Inflammatory macrophage treated with lipopolysaccharide for 4 hours (primary cell): Measurements from ENCODE around the gene EXOC8.
"Not testable (repeated sequence)": the region's sequence is repeated elsewhere in the genome, so short reads cannot be mapped to it uniquely, and the experiment has no call there.

Source experiments
- DNase-seq: peaks from one replicate; pipeline ENCODE4 v3.0.0-alpha.2; 2020

Gene EXOC8

DNA sequence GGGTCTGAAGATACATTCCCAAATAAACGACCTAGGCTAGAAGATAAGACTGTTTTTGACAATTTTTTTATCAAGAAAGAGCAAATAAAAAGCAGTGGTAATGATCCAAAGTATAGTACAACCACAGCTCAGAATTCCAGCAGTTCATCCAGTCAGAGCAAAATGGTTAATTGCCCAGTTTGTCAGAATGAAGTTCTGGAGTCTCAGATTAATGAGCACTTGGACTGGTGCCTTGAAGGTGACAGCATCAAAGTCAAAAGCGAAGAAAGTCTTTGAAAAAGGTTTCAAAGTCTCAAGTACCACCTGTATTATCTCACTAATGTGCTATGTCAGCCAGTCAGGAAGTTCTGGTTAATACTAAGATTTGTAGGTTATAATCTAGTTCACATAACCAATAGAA, 15.4 kb upstream of the EXOC8 start:
- DNase-seq = no peak

DNA sequence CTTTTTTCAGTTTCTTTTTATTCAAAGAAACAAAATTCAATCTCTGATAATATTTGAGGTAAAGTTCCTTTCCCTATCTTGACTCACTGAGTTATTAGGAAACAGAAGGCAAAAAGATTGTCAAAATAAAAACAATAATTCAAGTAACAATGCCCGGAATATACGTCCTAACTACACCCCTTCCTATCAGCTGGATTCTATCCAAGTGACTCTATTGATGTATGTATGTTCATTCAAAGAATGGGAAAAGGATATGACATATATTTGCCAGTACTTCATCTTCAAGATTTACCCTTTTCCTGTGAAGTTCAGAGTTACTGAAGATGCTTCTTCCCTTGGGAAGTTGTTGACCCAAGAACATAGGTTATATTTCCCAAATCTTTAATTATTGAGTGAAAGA, 14.2 kb upstream of the EXOC8 start:
- no peak for DNase-seq

DNA sequence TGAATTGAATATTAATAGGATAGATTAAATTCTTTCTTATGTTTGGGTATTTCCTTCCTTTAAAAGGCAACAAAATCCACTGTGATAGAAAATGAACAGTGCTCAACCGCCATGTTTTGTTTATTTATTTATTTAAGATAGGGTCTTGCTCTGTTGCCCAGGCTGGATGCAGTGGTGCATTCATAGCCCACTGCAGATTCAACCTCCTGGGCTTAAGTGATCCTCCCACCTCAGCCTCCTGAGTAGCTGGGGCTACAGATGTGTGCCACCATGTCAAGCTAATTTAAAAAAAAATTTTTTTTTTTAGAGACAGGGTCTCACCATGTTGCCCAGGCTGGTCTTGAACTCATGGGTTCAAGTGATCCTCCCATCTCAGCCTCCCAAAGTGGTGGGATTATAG, 11.2 kb upstream of the EXOC8 start:
- DNase-seq = not testable (repeated sequence)

DNA sequence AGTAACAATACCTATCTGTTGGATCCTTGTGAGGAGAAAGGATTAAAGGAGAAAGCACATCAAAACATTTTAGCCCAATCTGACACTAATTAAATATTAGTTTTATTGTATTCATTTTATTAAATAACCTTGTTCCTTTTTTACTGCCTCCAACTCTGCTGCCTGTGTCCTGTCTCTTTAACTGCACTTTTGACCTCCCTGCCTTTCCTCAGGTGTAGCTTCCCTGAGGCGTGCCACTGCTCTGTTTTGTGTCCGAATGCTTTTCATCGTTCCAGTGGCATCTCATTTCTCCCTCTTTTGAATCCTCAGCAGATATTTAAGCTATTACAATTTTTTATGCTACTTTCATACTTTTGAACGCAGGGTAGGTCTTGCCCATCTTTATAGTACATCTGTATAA, 10.8 kb upstream of the EXOC8 start:
- DNase-seq = no peak

DNA sequence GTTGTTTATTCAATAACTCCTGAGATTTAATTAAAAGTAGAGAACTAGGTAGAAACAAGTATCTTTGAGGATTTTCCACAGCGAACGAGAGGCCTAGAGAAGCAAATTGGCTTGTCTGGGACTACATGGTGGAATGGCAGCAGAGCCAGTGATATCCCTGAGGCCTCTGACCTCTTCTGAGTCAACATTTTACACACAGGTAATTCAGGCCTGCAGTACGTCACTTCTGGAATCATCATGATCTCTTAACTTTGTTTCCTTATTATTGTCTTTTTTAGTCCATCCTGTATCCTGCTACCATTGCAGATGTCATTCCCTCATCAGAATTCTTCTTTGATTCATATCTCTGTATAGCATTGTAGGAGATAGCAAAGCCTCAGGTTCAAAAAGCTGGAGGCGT, 10.3 kb upstream of the EXOC8 start:
- DNase-seq = no peak

DNA sequence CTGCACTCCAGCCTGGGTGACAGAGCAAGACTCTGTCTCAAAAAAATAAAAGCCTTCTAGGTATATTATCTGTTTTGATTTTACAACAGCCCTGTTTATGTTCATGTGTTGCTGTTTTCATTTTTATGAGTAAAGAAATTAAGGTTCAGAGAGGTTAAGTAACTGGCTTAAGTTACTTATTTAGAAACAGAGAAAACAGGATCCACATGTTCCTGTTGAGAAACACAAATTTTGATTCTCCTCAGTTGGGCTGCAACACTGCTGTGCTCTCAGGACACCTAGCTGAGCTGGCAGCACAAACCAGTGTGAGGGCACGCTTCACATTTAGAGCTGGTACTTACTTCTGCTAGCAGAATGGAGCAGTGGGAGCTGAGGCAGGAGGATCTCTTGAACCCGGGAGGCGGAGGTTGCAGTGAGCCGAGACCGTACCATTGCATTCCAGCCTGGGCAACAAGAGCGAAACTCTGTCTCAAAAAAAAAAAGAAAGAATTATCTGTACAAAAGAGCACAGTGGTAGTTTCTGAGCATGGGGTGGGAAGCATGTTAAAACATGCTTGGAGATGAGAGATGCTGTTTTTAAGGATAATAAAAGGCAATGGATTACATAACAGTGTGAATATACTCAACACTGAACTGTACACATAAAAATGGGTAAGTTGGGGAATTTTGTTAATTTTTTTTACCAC, 2.8 kb upstream of the EXOC8 start:
- DNase-seq = no peak

DNA sequence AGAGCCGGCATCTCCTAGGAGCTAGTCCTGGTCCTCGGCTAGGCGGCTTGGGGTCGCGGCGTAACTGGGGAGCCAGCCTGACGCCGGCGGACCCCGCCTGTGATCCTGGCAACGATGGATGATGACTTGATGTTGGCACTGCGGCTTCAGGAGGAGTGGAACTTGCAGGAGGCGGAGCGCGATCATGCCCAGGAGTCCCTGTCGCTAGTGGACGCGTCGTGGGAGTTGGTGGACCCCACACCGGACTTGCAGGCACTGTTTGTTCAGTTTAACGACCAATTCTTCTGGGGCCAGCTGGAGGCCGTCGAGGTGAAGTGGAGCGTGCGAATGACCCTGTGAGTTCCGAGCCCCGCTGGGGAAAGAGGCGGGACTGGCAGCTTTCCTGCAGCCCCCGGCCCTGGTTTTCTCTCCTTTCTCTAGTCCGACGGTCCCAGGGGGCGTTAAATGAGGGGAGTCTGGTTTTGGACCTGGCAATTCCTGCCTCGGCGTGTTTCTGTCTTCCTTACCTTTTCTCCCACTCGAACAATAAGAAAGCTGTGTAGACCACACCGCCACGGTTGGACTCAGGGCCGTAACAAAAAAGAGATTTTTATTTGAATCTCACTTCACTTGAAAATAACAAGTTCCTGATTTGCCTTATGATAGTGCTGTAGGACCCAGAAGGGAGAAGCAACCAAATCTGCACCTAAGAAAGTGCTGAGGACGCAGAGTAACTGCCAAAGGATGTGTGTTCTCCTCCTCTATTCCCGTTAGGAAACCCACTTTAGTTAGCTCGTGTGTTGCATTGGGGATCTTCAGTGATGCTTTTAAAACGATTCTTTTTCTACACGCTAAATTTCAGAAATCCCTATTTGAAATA, 847 bp upstream of the EXOC8 start, which contains the start of gene SPRTN:
SPRTN (plus strand) TSS at position 24 of the 859 bp plus-strand sequence; CDS start at position 115, 91 bp downstream.
- peak; percentile 10 for DNase-seq

DNA sequence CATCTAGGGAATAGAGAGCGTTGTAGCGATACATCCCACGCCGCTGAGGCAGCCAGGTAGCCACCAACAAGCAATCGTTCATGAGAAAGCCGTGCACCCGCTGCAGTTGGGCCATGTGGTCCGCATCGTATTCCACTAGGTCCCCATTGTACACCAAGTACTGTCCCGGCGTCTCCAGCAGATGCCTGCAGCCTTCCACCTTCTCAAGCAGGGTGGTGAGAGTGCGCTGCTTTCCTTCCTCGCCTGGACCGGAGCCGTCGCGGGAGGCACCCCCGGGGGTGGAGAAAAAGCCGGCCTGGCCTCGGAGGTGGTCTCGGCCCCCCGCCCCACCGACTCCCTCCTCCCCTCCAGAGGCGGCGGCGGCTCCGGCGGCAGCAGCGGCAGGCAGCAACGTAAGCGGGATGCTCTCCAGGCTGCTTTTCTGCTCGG, 595 bp downstream of the EXOC8 start:
- DNase-seq = no peak

DNA sequence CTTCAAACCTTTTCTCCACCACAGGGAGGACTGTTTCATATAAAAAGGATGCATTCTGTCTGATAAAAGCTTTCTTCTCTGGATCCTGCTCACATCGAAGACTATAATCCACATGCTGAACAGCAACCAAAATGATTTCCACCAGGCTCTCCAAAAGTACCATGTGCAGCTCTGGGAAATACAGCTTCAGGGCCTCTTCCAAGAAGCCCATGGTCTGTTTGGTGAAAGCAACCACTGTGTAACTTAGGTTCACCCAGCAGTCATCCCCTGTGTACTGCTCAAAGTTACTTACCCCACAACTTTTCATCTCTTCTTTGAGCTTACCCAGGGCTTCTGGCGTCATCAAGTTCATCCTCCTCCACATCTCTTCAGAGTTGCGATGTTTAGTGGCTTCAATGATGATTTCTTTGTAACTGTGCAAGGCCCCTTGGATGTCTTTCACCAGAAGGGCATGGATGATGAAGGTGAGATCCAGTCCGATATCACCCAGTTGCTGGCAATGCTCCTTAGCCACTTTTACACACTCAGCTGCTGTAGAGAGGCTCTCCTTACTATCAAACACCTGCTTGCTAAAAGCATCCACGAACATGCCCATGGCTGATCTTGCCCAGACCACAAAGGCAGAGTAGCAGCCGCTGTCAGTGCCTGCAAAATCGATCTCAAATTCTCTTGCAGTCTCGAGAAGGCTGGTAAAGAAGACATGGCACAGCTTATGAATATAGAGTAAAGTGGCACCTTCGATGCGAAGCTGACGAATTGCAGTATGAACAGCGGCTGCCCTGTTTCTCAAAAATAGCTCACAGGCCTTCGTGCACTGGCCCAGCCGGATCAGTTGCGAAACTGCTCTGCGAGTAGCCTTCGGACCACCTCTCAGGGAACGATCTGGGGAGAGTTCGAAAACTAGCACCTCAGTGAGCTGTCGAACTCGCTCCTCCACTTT, 1.7 kb downstream of the EXOC8 start:
- DNase-seq = no peak

DNA sequence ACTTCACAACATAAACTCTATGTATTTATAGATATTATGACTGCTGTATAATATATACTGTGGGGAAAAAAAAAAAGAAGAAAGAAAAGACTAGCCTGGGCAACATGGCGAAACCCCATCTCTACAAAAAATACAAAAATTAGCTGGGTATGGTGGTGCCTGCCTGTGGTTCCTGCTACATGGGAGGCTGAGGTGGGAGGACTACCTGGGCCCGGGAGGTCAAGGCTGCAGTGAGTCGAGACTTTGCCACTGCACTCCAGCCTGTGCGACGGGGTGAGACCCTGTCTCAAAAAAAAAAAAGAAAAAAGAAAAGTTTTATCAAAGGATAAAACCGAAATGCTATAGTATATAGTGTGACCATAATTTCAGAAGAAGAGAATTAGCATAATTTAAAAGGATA, 2.7 kb downstream of the EXOC8 start:
- no peak for DNase-seq

DNA sequence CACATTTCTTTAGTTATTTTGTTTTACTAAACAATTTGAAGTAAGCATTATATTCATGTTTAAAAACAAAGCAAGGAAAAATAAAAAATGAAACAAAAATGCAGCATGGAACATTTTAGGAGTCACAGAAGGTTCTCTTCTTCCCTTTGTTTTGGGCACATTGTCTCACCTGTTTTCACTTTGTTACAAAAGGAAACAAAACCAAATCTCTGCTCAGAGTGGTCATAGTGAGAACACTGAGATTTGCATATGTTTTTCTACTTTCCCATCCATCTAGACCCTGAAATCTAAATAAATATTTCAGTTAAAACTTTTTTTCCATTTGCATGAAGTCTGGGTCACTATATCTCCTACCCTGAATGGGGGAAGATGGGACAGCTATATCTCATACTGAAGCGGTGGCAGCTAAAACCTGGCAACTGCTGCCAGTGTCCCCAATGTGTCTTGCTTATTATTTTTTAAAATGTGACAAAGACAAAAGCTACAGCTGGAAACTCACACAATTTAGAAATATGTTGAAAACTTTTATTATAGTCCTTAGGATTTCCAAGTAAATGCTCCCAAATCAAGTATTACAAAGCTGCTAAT, 3.5 kb downstream of the EXOC8 start:
- no peak for DNase-seq

DNA sequence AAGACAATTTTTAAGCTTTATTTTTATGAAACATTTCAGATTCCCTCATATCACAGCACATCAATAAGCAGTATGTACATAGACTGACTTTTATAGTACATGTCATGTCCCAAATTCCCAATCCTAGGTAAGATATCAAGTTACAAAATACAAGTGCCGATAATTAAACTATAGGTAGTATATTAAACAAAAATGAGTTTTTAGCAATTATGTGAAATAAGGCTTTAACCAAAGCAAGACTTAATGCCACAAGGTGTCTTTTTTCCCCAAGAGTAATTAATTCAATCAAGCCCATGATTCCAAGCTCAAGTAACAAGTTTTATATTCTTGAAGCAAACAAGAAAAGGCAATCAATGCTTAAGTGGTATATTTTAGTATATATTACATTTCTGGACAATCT, 4.9 kb downstream of the EXOC8 start:
- DNase-seq = no peak

DNA sequence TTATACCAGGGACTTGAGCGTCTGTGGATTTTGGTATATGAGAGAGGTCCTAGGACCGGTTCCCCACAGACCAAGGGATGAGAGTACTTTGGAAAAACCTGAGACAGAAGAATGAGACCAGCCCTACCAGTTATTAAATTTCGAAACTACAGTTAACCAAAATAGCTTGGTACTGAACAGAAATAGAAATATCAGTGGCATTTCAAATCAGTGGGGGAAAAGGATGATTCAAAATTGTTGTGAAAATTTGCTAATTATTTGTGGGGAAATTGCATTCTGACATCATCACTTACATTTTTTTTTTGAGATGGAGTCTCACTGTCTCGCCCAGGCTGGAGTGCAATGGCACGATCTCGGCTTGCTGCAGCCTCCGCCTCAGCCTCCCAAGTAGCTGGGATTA, 8.2 kb downstream of the EXOC8 start:
- DNase-seq = no peak

DNA sequence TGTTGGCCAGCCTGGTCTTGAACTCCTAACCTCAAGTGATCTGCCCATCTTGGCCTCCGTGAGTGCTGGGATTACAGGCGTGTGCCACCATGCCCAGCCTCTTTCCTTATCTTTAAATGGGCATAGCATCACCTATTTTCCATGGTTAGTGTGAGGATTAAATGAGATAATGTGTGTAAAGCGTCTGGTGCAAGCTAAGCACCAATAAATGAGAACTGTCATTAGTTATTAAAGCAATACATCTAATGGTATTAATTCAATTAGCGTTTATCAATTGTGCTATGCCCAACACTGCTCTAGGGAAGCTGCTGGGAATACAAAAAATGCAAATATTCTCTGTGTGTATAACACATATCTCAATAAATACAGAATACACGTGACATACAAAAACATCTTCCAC, 10.0 kb downstream of the EXOC8 start:
- no peak for DNase-seq

DNA sequence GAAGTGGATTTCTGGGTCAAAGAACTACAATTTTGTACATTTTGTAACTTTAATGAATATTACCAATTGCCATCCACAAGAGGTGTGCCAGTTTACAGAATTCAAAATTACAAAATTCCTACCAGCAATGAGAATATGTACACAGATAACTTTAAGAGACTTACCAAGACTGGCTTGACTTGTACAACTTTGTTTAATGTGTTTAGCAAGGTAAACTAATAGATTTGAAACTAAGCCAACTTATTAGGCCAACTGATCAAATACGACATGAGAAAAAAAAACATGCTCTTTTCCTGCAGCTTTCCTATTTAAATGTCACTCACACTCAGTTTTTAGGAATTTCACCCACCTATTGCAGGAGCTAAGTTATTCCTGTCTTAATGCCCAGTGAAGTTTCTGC, 11.4 kb downstream of the EXOC8 start:
- DNase-seq = no peak

DNA sequence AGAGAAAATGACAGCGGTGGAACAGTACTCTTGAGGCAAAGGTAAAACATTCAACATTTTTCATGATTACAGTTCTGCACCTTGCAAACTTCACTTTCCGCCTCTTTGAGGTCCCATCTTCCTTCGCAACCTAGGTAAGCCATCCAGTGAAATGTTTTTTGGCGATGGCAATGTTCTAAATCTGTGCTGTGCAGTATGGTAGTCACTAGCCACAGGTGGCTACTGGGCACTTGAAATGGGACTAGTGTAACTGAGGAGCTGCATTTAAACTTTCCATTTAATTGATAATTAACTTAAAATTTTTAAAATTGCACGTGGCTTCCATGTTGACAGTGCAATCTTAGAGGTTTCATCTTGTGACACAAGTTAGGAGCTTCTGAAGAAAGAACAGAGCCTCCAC, 13.0 kb downstream of the EXOC8 start:
- no peak for DNase-seq

DNA sequence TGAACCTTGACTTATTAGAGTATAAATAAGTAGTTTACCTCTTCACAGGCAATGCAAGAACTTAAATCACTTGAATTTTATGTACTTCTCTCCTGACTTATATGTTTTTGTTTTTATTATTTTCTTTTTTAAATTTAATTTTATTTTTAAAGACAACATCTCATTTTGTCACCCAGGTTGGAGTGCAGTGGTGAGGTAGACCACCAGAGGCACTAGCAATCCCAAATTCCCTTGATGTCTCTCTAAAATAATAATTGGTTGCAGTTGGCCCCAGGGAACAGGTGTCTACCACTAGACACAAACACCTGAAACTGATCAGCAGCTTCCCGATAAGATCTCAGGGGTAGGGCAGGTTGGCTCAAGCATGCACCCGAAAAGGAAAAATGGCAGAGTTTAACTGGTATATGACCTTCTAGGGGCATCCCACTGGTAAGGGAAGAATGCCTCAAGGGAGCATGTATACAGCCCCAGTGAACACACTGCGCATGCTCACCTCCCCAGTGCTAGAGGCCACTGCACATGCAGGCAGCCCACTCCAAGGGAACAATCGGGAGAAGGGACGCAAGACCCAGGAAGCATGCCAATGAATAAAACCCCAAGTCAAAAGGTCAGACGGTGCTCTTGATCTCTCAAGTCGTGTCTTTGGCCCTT, 14.6 kb downstream of the EXOC8 start:
- DNase-seq = no peak

DNA sequence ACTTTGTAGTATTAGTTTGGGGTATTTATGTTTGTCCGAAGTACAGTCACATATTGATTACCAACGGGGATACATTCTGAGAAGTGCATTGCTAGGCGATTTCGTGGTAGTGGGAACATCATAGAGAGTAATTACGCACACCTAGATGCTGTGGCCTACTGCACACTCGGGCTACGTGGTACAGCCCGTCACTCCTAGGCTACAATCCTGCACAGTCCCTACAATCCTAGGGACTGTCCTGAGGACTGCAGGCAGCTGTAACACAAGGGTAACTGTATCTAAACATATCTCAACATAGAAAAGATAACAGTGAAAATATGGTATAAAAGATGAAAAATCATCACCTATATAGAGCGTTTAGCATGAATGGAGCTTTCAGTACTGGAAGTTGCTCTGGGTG, 18.6 kb downstream of the EXOC8 start:
- no peak for DNase-seq

DNA sequence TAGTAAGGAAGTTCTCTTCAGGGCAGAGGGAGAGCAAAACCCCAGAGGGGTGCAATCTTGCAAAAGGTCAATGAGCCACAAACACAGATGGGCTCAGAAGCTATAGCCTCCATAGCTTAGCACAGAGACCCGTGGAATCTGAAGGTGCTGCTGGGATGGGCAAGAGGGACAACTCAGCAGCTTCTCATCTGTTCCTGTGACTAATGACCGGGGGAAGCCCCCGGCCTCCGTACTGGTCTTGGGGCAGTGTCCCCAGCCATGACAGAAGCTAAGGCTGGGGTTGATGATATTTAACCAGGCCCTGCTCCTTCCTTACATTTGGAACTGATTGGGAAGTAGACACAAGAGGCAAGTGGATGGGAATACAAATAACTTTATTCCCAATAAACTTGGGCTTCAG, 19.1 kb downstream of the EXOC8 start:
- DNase-seq = no peak

DNA sequence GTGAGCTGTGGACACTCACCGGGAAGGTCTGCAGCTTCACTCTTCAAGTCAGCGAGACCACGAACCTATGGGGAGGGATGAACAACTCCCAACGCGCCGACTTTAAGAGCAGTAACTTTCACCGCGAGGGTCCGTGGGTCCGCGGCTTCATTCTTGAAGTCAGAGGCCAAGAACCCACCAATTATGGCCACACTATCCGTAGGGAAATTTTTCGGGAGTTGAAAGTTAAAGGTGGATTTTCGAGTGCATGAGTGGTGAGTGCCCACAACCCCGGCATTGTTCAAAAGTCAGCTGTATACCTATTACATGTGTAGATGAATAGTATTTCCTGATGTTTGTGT, 19.7 kb downstream of the EXOC8 start:
- no peak for DNase-seq

DNA sequence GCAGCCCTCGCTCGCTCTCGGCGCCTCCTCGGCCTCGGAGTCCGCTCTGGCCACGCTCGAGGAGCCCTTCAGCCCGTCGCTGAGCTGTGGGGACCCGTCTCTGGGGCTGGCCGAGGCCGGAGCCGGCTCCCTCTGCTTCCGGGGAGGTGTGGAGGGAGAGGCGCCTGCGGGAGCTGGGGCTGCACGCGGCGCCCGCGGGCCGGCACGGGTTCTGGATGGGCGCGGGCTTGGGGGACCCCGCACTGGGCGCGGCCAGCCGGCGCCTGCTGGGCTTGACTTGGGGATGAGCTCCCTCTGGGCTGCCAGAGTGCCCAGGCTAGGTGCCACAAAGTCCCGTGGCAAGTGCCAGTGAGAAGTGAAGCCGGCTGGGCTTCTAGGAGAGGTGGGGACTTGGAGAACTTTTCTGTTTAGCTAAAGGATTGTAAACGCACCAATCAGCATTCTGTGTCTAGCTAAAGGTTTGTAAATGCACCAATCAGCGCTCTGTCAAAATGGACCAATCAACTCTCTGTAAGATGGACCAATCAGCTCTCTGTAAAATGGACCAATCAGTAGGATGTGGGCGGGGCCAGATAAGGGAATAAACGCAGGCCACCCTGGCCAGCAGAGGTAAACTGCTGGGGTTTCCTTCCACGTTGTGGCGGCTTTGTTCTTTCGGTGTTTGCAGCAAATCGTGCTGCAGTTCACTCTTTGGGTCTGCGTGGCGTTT, 20.2 kb downstream of the EXOC8 start:
- DNase-seq = no peak

DNA sequence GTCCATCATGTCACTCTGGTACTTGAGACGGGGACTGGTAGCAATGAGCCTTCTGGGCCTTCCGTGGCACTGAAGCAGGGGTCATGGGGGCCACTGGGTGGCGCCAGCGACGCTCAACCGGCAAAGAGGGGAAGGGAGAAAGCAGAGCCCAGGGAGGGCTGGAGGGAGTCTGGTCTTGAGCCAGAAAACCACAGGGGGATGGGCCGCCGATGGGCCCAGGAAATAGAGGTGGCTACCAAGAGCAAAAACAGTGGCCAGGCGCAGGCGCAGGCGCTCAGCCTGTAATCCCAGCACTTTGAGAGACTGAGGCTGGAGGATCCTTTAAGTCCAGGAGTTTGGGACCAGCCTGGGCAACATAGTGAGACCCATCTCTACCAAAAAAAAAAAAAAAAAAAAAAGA, 21.8 kb downstream of the EXOC8 start:
- DNase-seq = peak; percentile 47
